SK-N-MC (cell line): ENCODE measurements around the gene C15orf61.

Experiments
- DNase-seq: peaks from one replicate; pipeline ENCODE4 v3.0.0-alpha.2; 2011; ENCODE audit warnings: low read depth, low spot score
- H3K27ac ChIP-seq: fragments of 200-600 bp; sonication (generic); 2 replicates; pipeline ENCODE4 v1.5.1; 2016; ENCODE audit warnings: mixed run types
- H3K36me3 ChIP-seq: fragments of 200-600 bp; sonication (generic); 2 replicates; pipeline ENCODE4 v1.6.1; 2017; ENCODE audit warnings: antibody characterized with exemption, low read length, mixed read lengths; ENCODE audit not compliant: insufficient read depth
- H3K4me3 ChIP-seq: fragments of 200-600 bp; sonication (generic); 2 replicates; pipeline ENCODE4 v1.5.1; 2016
- H3K9ac ChIP-seq: fragments of 200-600 bp; sonication (generic); 2 replicates; pipeline ENCODE4 v1.8.0; 2017; ENCODE audit warnings: mixed run types, mixed read lengths; ENCODE audit not compliant: insufficient read length
- H3K9me3 ChIP-seq: fragments of 200-600 bp; sonication (generic); 2 replicates; pipeline ENCODE4 v1.6.1; 2017; ENCODE audit warnings: low read depth, mild to moderate bottlenecking, antibody characterized with exemption, low read length, moderate library complexity, mixed read lengths
- EZH2 ChIP-seq: fragments of 200-600 bp; sonication (generic); IDR thresholded peaks from one replicate; pipeline ENCODE4 v1.6.1; 2017; ENCODE audit warnings: antibody characterized with exemption
- FOXP2 ChIP-seq: optimal IDR thresholded peaks from 2 replicates; pipeline ENCODE3; 2011; ENCODE audit warnings: mild to moderate bottlenecking, moderate library complexity; ENCODE audit not compliant: insufficient read depth; ENCODE audit errors: extremely low read length, control extremely low read depth
- POLR2AphosphoS5 ChIP-seq: IDR thresholded peaks from 2 replicates; pipeline ENCODE4 v1.6.1; 2012; ENCODE audit warnings: mild to moderate bottlenecking, low read depth, low read length, borderline replicate concordance

Gene C15orf61

GRCh38 chr15:67501177-67501835 lies 19.6 kb upstream of the C15orf61 start:
- H3K36me3 ChIP-seq, result no peaks in the 10 kb centered on the region
- no peak overlapping the region for H3K27ac ChIP-seq
- no peak overlapping the region for H3K4me3 ChIP-seq
- no peak for DNase-seq
- H3K9me3 ChIP-seq, result no peaks in the 10 kb centered on the region
- H3K9ac ChIP-seq, result peak overlapping the region; percentile 29
- no peak for TF ChIP-seq EZH2
- no peak for TF ChIP-seq POLR2AphosphoS5
- TF ChIP-seq FOXP2, result no peak

GRCh38 chr15:67501836-67502461 lies 19.0 kb upstream of the C15orf61 start:
- DNase-seq, result no peak

GRCh38 chr15:67504056-67504455 lies 16.9 kb upstream of the C15orf61 start:
- no peaks in the 10 kb centered on the region for H3K36me3 ChIP-seq
- H3K9me3 ChIP-seq, result no peaks in the 10 kb centered on the region
- no peak for DNase-seq
- no peak overlapping the region for H3K9ac ChIP-seq
- TF ChIP-seq POLR2AphosphoS5 (no peak), FOXP2 (no peak), EZH2 (no peak)
- no peak overlapping the region for H3K27ac ChIP-seq
- H3K4me3 ChIP-seq, result no peak overlapping the region

More at GRCh38 chr15:67501836-67502461, 19.0 kb upstream of the C15orf61 start:
- no peak for TF ChIP-seq FOXP2
- TF ChIP-seq POLR2AphosphoS5, result no peak
- no peak for TF ChIP-seq EZH2
- Histone ChIP-seq H3K9ac (peak overlapping the region; percentile 29), H3K36me3 (no peaks in the 10 kb centered on the region), H3K4me3 (0 out of 2 replicates have a peak overlapping the region, but pooled peaks have one; percentile 13), H3K9me3 (no peaks in the 10 kb centered on the region), H3K27ac (no peak overlapping the region)

GRCh38 chr15:67504796-67505195 lies 16.1 kb upstream of the C15orf61 start:
- Histone ChIP-seq H3K27ac (no peak overlapping the region), H3K9me3 (no peaks in the 10 kb centered on the region), H3K4me3 (peak overlapping the region; percentile 4; the same call in 1 of the 2 replicates), H3K9ac (no peak overlapping the region), H3K36me3 (no peaks in the 10 kb centered on the region)
- TF ChIP-seq POLR2AphosphoS5, result no peak
- TF ChIP-seq EZH2, result no peak
- TF ChIP-seq FOXP2, result no peak
- no peak for DNase-seq

- Histone ChIP-seq H3K36me3 (no peaks in the 10 kb centered on the region), H3K27ac (no peak overlapping the region), H3K9me3 (no peaks in the 10 kb centered on the region), H3K4me3 (no peak overlapping the region), H3K9ac (no peak overlapping the region)
- TF ChIP-seq FOXP2 (no peak), EZH2 (no peak), POLR2AphosphoS5 (no peak)
- no peak for DNase-seq
These were observed 15.0 kb upstream of the C15orf61 start for GRCh38 chr15:67505675-67506572.

- TF ChIP-seq EZH2 (no peak), POLR2AphosphoS5 (no peak), FOXP2 (no peak)
- H3K36me3 ChIP-seq, result no peaks in the 10 kb centered on the region
- no peaks in the 10 kb centered on the region for H3K9me3 ChIP-seq
- H3K4me3 ChIP-seq, result no peak overlapping the region
- DNase-seq, result no peak
- H3K9ac ChIP-seq, result no peak overlapping the region
- no peak overlapping the region for H3K27ac ChIP-seq
These were observed 13.9 kb upstream of the C15orf61 start for GRCh38 chr15:67506775-67507747.

GRCh38 chr15:67508407-67508806 lies 12.5 kb upstream of the C15orf61 start:
- Histone ChIP-seq H3K36me3 (no peaks in the 10 kb centered on the region), H3K9ac (no peak overlapping the region), H3K9me3 (no peaks in the 10 kb centered on the region), H3K27ac (no peak overlapping the region), H3K4me3 (no peak overlapping the region)
- DNase-seq, result no peak
- TF ChIP-seq FOXP2 (no peak), EZH2 (no peak), POLR2AphosphoS5 (no peak)

GRCh38 chr15:67509918-67510317 lies 11.0 kb upstream of the C15orf61 start:
- Histone ChIP-seq H3K27ac (no peak overlapping the region), H3K36me3 (no peaks in the 10 kb centered on the region), H3K9ac (no peak overlapping the region), H3K4me3 (no peak overlapping the region), H3K9me3 (no peaks in the 10 kb centered on the region)
- no peak for DNase-seq
- TF ChIP-seq FOXP2, result no peak
- no peak for TF ChIP-seq EZH2
- TF ChIP-seq POLR2AphosphoS5, result no peak
